HepG2 (cell line): ENCODE data around the gene CYTH1. TPM values are rescaled to one million over a fixed set of nuclear protein-coding genes. Genes with fewer than 3 reads are reported as not detected.
A peak's percentile ranks its signal among the peaks of the same experiment; 100 is the strongest.

Experiments used
- ATAC-seq: fragments of 200-7000 bp; cut with Tn5 transposase; 3 replicates; pipeline ENCODE4 v1.9.1; 2020; ENCODE audit warnings: mild to moderate bottlenecking, moderate library complexity
- BruUV-seq: library from RNA; stranded (reverse); fragments of 400-500 nt; replicated peaks from 2 replicates; lab custom pipeline; 2021; lab: Mats Ljungman, UMichigan
- CTCF ChIA-PET: fragments of 300-600 bp; formaldehyde crosslinking; extraction: SDS; loops from one replicate; lab custom pipeline; 2021; ENCODE audit warnings: low total read pairs, inconsistent platforms, low intra/inter-chr PET ratio; lab: Yijun Ruan, JAX
- POLR2A ChIA-PET: fragments of 350-600 bp; sonication (Branson Sonifier 250); formaldehyde crosslinking; loops from one replicate; lab custom pipeline; 2020; ENCODE audit warnings: antibody characterized with exemption, inconsistent platforms; lab: Yijun Ruan, JAX
- DNase-seq: peaks from one replicate; pipeline ENCODE4 v3.0.0-alpha.2; 2015; ENCODE audit warnings: low spot score
- FAIRE-seq: peaks from 3 replicates; lab custom pipeline; 2011; peaks lifted over from hg19 to GRCh38; lab: Jason Lieb, UNC
- H2AFZ ChIP-seq: one replicate; pipeline ENCODE4 v1.6.1; 2011; ENCODE audit warnings: low read length, inconsistent platforms
- H3K27ac ChIP-seq: fragments of 300-600 bp; 3 replicates; pipeline ENCODE4 v1.8.0; 2011; ENCODE audit warnings: mixed run types, mild to moderate bottlenecking, mixed read lengths, low read length, inconsistent platforms; ENCODE audit not compliant: insufficient read depth; ENCODE audit errors: extremely low read length
- H3K27me3 ChIP-seq, 2 experiments: fragments of 200-600 bp in 1 of 2; 2 replicates in 1 of 2; 3 replicates in 1 of 2; pipeline versions ENCODE4 v1.6.0 to v1.8.0; 2011; ENCODE audit warnings: low read length in 2 of 2, mild to moderate bottlenecking in 2 of 2, moderate library complexity in 2 of 2, inconsistent platforms in 1 of 2; ENCODE audit not compliant: insufficient read depth in 2 of 2, control insufficient read depth in 1 of 2
- H3K36me3 ChIP-seq, 2 experiments: fragments of 200-600 bp in 1 of 2; replicated peaks in 1 of 2; 2 replicates in 1 of 2; 3 replicates in 1 of 2; pipeline versions ENCODE4 v1.5.1 to v1.8.0; 2011; ENCODE audit warnings: low read length in 2 of 2, inconsistent platforms in 1 of 2; ENCODE audit not compliant: insufficient read depth in 2 of 2, control insufficient read depth in 1 of 2
- H3K4me1 ChIP-seq: 2 replicates; pipeline ENCODE4 v1.5.1; 2012; ENCODE audit warnings: low read length, inconsistent platforms; ENCODE audit not compliant: insufficient read depth
- H3K4me2 ChIP-seq: 2 replicates; pipeline ENCODE4 v1.6.0; 2011; ENCODE audit warnings: low read depth, low read length, inconsistent platforms
- H3K4me3 ChIP-seq, 3 experiments: fragments of 200-600 bp in 1 of 3; sonication (generic), shearing (Covaris generic) in 1 of 3; replicated peaks in 1 of 3; 2 replicates each; pipeline ENCODE4 v1.5.1; 2011 to 2016; ENCODE audit warnings: low read length in 3 of 3, inconsistent platforms in 2 of 3, low read depth in 2 of 3, mild to moderate bottlenecking in 2 of 3, control low read depth in 1 of 3, mixed read lengths in 1 of 3; ENCODE audit not compliant: insufficient read depth in 1 of 3
- H3K79me2 ChIP-seq: one replicate; pipeline ENCODE4 v1.6.1; 2011; ENCODE audit warnings: low read length, inconsistent platforms; ENCODE audit not compliant: insufficient read depth
- H3K9ac ChIP-seq: 2 replicates; pipeline ENCODE4 v1.6.0; 2011; ENCODE audit warnings: mild to moderate bottlenecking, low read depth, low read length, inconsistent platforms; ENCODE audit not compliant: insufficient read depth
- H3K9me3 ChIP-seq: 2 replicates; pipeline ENCODE4 v1.5.1; 2012; ENCODE audit warnings: mild to moderate bottlenecking, low read length
- H4K20me1 ChIP-seq: 2 replicates; pipeline ENCODE4 v1.6.0; 2011; ENCODE audit warnings: inconsistent platforms, mild to moderate bottlenecking, low read length, moderate library complexity; ENCODE audit not compliant: insufficient read depth
- NR1H2 ChIP-seq: sonication (generic); formaldehyde crosslinking; IDR thresholded peaks from 2 replicates; pipeline ENCODE4 v1.8.1; 2022; ENCODE audit warnings: low read depth, missing genetic modification reagents, borderline replicate concordance
- NRL ChIP-seq: sonication (generic); formaldehyde crosslinking; IDR thresholded peaks from 2 replicates; pipeline ENCODE4 v1.5.0; 2020; ENCODE audit warnings: missing genetic modification reagents, mild to moderate bottlenecking, moderate library complexity, borderline replicate concordance
- PHF20 ChIP-seq: sonication (generic); formaldehyde crosslinking; IDR thresholded peaks from 2 replicates; pipeline ENCODE4 v1.5.0; 2020; ENCODE audit warnings: mild to moderate bottlenecking, missing genetic modification reagents
- POGZ ChIP-seq: sonication (generic); formaldehyde crosslinking; IDR thresholded peaks from 2 replicates; pipeline ENCODE4 v1.4.0; 2020; ENCODE audit warnings: mild to moderate bottlenecking, missing genetic modification reagents
- RBFOX2 ChIP-seq: fragments of 200-400 bp; formaldehyde crosslinking; IDR thresholded peaks from 2 replicates; pipeline ENCODE4 v1.6.1; 2017; ENCODE audit warnings: low read depth, mild to moderate bottlenecking, low read length
- WIZ ChIP-seq: sonication (generic); formaldehyde crosslinking; IDR thresholded peaks from 2 replicates; pipeline ENCODE4 v1.5.1; 2020; ENCODE audit warnings: mild to moderate bottlenecking, missing genetic modification reagents
- ZBTB33 ChIP-seq: sonication (generic); formaldehyde crosslinking; IDR thresholded peaks from 2 replicates; pipeline ENCODE4 v1.4.0; 2020; ENCODE audit warnings: missing genetic modification reagents
- ZNF121 ChIP-seq: sonication (generic); formaldehyde crosslinking; IDR thresholded peaks from 2 replicates; pipeline ENCODE4 v1.5.0; 2020; ENCODE audit warnings: mild to moderate bottlenecking, missing genetic modification reagents
- WGBS: methylation state at CpG from one replicate; pipeline ENCODE4 v1.1.6; 2017; ENCODE audit warnings: low lambda C conversion rate; 5-methylcytosine and 5-hydroxymethylcytosine counted together
- in situ Hi-C: cut with HindIII; loops from 2 replicates; pipeline ENCODE4 v1.10.0; 2017; ENCODE audit warnings: low pct_unique_long_range_greater_than_20kb; ENCODE audit not compliant: extremely low pct_ligation_motif_present
- intact Hi-C: fragments of 100-400 bp; cut with micrococcal nuclease; formaldehyde crosslinking; loops from one replicate; pipeline ENCODE4 v1.10.0; 2022; ENCODE audit not compliant: unreplicated experiment
- polyA plus RNA-seq, 8 experiments: library from polyadenylated mRNA; depleted of rRNA in 3 of 8; stranded (reverse) in 7 of 8; unstranded in 1 of 8; fragments of >200 nt; fragmentation: Illumina TruSeq in 4 of 8; extraction: Trizol in 4 of 8; gene quantifications; 2 replicates each; pipeline versions ENCODE4 v1.2.1 to v1.2.3, GENCODE V29; 2011 to 2016; ENCODE audit warnings: low read depth in 4 of 8, missing spikeins in 1 of 8, mixed read lengths in 1 of 8; ENCODE audit not compliant: insufficient read depth in 1 of 8
- total RNA-seq, 5 experiments: library from RNA; depleted of rRNA; stranded (reverse); fragments of >200 nt; fragmentation: Illumina TruSeq; extraction: Trizol; gene quantifications; 2 replicates each; pipeline ENCODE4 v1.2.3, GENCODE V29; 2016; ENCODE audit warnings: low read depth in 1 of 5

Gene CYTH1
- total and polyA plus RNA-seq, 2 of the 13 experiments (the other 11 are each of a cell fraction or from before 2014, with no cell fraction given): 20.1 to 48.9 TPM

- WGBS: 89% methylated on average over 20 of the region's 20 CpGs
- Histone ChIP-seq H3K27ac (no peak overlapping the region), H3K4me2 (no peak overlapping the region), H4K20me1 (no peaks in the 10 kb centered on the region), H3K4me1 (peaks cover 26% of the 10 kb centered on the region), H3K9me3 (no peaks in the 10 kb centered on the region), H3K79me2 (no peaks in the 10 kb centered on the region), H3K27me3 (no peaks in the 10 kb centered on the region), H3K4me3 (no peak overlapping the region), H3K36me3 (peaks cover 10 to 21% of the 10 kb centered on the region in 2 experiments), H2AFZ (no peak overlapping the region), H3K9ac (no peak overlapping the region)
- in situ Hi-C loops: no loop called here
- ATAC-seq: no peak
- DNase-seq: no peak
- no peak for FAIRE-seq
- no peak for TF ChIP-seq ZNF121
- TF ChIP-seq PHF20 (CRISPR knock-in tag): no peak
- TF ChIP-seq NRL: peak; percentile 55; the same call in 1 of the 2 replicates
- TF ChIP-seq RBFOX2: no peak
- TF ChIP-seq NR1H2 (CRISPR knock-in tag): no peak
- no peak for TF ChIP-seq POGZ (CRISPR knock-in tag)
- ChIA-PET POLR2A (no interaction called here), CTCF (no interaction called here)
- no TSS peak for BruUV-seq
- intact Hi-C loops: no loop called here
These were observed 111.0 kb downstream of the CYTH1 start for GRCh38 chr17:78670850-78671725.

- Histone ChIP-seq H4K20me1 (no peaks in the 10 kb centered on the region), H2AFZ (no peak overlapping the region), H3K36me3 (peaks cover 4 to 11% of the 10 kb centered on the region in 2 experiments; a peak in 4 of 5 replicates), H3K9me3 (no peaks in the 10 kb centered on the region), H3K4me3 (no peak overlapping the region), H3K9ac (no peak overlapping the region), H3K79me2 (no peaks in the 10 kb centered on the region), H3K27me3 (no peaks in the 10 kb centered on the region), H3K4me2 (no peak overlapping the region), H3K4me1 (peaks cover 36% of the 10 kb centered on the region), H3K27ac (no peak overlapping the region)
- FAIRE-seq (no peak), ATAC-seq (no peak), DNase-seq (no peak)
- TF ChIP-seq WIZ (no peak), ZBTB33 (CRISPR knock-in tag) (peak; percentile 50; the same call in 1 of the 2 replicates)
- 93% methylated on average over 23 of the region's 23 CpGs for WGBS
- in situ Hi-C loops (no loop called here), intact Hi-C loops (no loop called here)
- CTCF ChIA-PET: no interaction called here
- no TSS peak for BruUV-seq
- POLR2A ChIA-PET: no interaction called here
These were observed 112.0 kb downstream of the CYTH1 start for GRCh38 chr17:78669975-78670518.
